ENCODE data around the gene MYLIP. TPM values are rescaled to one million over a fixed set of nuclear protein-coding genes. Genes with fewer than 3 reads are reported as not detected.

MYLIP gene
- total RNA-seq, 1 experiment from 2014 or later = 27.0 TPM

DNA sequence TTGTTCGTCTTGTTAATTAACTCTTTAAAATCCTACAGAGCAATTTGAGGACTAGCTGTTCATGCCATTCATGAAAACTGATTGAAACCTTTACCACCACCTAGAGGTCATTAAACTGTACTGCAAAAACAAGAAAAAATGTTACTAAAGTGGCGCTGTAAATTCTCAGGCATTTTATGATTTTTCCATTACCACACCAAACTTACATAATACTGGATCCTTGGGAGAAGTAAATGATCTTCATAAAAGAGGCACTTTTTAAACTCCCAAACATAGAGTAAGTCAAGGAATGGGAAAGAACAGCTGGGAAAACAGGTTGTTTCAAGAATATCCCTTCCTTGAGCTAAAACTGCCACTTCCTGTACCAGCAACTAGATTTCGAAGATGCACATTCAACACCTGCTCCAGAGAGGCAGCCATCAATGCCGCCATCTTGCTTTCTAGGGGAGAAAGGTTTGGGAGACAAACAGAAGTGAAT is 54.3 kb downstream of the MYLIP start:
- Mint-ChIP-seq H3K9me3 (no peaks in the 10 kb centered on the region), H3K27ac (0 out of 7 replicates have a peak overlapping the region, but pooled peaks of 1 of the 3 experiments have one; percentile 70), H3K27me3 (ENCODE audit: low read depth) (peaks cover under 1% of the 10 kb centered on the region; the same call in 1 of the 2 replicates), H3K4me3 (no peak overlapping the region), H3K36me3 (ENCODE audit: insufficient read depth in 1 of 3, low read depth in 3 of 3) (peaks cover 0 to 3% (median 0%) of the 10 kb centered on the region in 3 experiments; a peak in 2 of 7 replicates), H3K4me1 (peaks cover 9 to 12% of the 10 kb centered on the region in 2 experiments; a peak in 2 of 4 replicates)
- Histone ChIP-seq H4K8ac (replicated peaks; ENCODE audit: insufficient read length, low read depth, low read length) (no peak overlapping the region), H2BK12ac (ENCODE audit: insufficient read length, low read depth, low read length) (no peak overlapping the region), H3K4me1 (ENCODE audit: insufficient read depth, low read length) (no peaks in the 10 kb centered on the region), H4K5ac (ENCODE audit: insufficient read length, low read depth, low read length) (no peak overlapping the region), H2BK15ac (ENCODE audit: low read depth, low read length) (no peak overlapping the region), H2AFZ (ENCODE audit: low read length) (no peak overlapping the region), H4K91ac (ENCODE audit: insufficient read length, low read depth, low read length) (no peak overlapping the region), H3K4me2 (ENCODE audit: insufficient read depth, insufficient read length, low read length) (no peak overlapping the region), H2BK5ac (ENCODE audit: insufficient read length, low read length) (no peak overlapping the region), H2BK20ac (ENCODE audit: low read depth, low read length, poor library complexity, severe bottlenecking) (no peak overlapping the region), H3K79me1 (ENCODE audit: insufficient read depth, low read depth, low read length, poor library complexity, severe bottlenecking) (no peaks in the 10 kb centered on the region), H2AK5ac (ENCODE audit: insufficient read length, low read length) (no peak overlapping the region), H4K20me1 (ENCODE audit: control insufficient read depth, insufficient read depth, insufficient read length) (no peaks in the 10 kb centered on the region), H2BK120ac (ENCODE audit: low read depth, low read length, poor library complexity, severe bottlenecking) (no peak overlapping the region), H3K18ac (ENCODE audit: insufficient read length, low read depth, low read length) (no peak overlapping the region), H3T11ph (ENCODE audit: low read length) (no peak overlapping the region), H3K9me3 (ENCODE audit: control insufficient read depth, low read depth, low read length) (no peaks in the 10 kb centered on the region), H3K23ac (ENCODE audit: insufficient read length, low read depth, low read length) (no peak overlapping the region), H3K9ac (ENCODE audit: extremely low read depth, insufficient read length, low read length) (no peak overlapping the region), H3K27ac (ENCODE audit: insufficient read length, low read depth, low read length) (no peak overlapping the region), H3K23me2 (ENCODE audit: insufficient read length, low read depth, low read length, poor library complexity, severe bottlenecking) (no peaks in the 10 kb centered on the region), H3K56ac (ENCODE audit: insufficient read length, low read depth, low read length) (no peak overlapping the region), H3K27me3 (ENCODE audit: insufficient read depth, low read length) (no peaks in the 10 kb centered on the region), H3K79me2 (ENCODE audit: insufficient read depth, low read length) (no peaks in the 10 kb centered on the region), H3K14ac (ENCODE audit: insufficient read depth, low read length) (no peak overlapping the region), H3K4ac (ENCODE audit: low read depth, low read length) (no peak overlapping the region)
- TF ChIP-seq, protein P1, sequence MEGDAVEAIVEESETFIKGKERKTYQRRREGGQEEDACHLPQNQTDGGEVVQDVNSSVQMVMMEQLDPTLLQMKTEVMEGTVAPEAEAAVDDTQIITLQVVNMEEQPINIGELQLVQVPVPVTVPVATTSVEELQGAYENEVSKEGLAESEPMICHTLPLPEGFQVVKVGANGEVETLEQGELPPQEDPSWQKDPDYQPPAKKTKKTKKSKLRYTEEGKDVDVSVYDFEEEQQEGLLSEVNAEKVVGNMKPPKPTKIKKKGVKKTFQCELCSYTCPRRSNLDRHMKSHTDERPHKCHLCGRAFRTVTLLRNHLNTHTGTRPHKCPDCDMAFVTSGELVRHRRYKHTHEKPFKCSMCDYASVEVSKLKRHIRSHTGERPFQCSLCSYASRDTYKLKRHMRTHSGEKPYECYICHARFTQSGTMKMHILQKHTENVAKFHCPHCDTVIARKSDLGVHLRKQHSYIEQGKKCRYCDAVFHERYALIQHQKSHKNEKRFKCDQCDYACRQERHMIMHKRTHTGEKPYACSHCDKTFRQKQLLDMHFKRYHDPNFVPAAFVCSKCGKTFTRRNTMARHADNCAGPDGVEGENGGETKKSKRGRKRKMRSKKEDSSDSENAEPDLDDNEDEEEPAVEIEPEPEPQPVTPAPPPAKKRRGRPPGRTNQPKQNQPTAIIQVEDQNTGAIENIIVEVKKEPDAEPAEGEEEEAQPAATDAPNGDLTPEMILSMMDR (conservative IDR thresholded peaks at IDR 0.05) = peak; percentile 75
- no CpG with 5 or more reads among the region's 4 CpGs for WGBS (ENCODE audit: extremely low coverage, insufficient read length, low lambda C conversion rate)
- DNase-seq = no peak
